MM.1S (cell line): ENCODE results near the gene AP1S2.

ENCODE experiments used
- DNase-seq: peaks from one replicate; pipeline ENCODE4 v3.0.0-alpha.2; 2015
- H2AFZ ChIP-seq: fragments of 300-600 bp; sonication (generic); 2 replicates; pipeline ENCODE4 v1.6.0; 2016; ENCODE audit warnings: antibody characterized with exemption, low read length
- H3F3A ChIP-seq: fragments of 300-600 bp; sonication (generic); 2 replicates; pipeline ENCODE4 v1.6.1; 2016; ENCODE audit warnings: mild to moderate bottlenecking, antibody characterized with exemption, low read length, moderate library complexity, mixed read lengths; ENCODE audit not compliant: insufficient read depth
- H3K27ac ChIP-seq: fragments of 300-600 bp; sonication (generic); 2 replicates; pipeline ENCODE4 v1.5.1; 2016; ENCODE audit warnings: mild to moderate bottlenecking, low read length
- H3K27me3 ChIP-seq: fragments of 300-600 bp; sonication (generic); replicated peaks from 2 replicates; pipeline ENCODE4 v1.6.0; 2016; ENCODE audit warnings: low read length; ENCODE audit not compliant: insufficient read depth
- H3K36me3 ChIP-seq: fragments of 300-600 bp; sonication (generic); replicated peaks from 2 replicates; pipeline ENCODE4 v1.6.1; 2016; ENCODE audit warnings: mild to moderate bottlenecking, low read length, mixed read lengths; ENCODE audit not compliant: insufficient read depth
- H3K4me1 ChIP-seq: fragments of 300-600 bp; sonication (generic); 2 replicates; pipeline ENCODE4 v1.6.1; 2016; ENCODE audit warnings: low read length, mixed read lengths
- H3K4me2 ChIP-seq: fragments of 300-600 bp; sonication (generic); 2 replicates; pipeline ENCODE4 v1.6.0; 2016; ENCODE audit warnings: low read depth, low read length
- H3K4me3 ChIP-seq: fragments of 300-600 bp; sonication (generic); 2 replicates; pipeline ENCODE4 v1.5.1; 2016; ENCODE audit warnings: low read length, mixed read lengths
- H3K79me2 ChIP-seq: fragments of 300-600 bp; sonication (generic); 2 replicates; pipeline ENCODE4 v1.6.1; 2016; ENCODE audit warnings: mixed run types, low read length, mixed read lengths
- H3K9ac ChIP-seq: fragments of 300-600 bp; sonication (generic); 2 replicates; pipeline ENCODE4 v1.6.1; 2016; ENCODE audit warnings: low read length, mixed read lengths
- H3K9me2 ChIP-seq: fragments of 300-600 bp; sonication (generic); replicated peaks from 2 replicates; pipeline ENCODE4 v1.6.1; 2016; ENCODE audit warnings: mild to moderate bottlenecking, low read length, mixed read lengths; ENCODE audit not compliant: insufficient read depth
- H3K9me3 ChIP-seq: fragments of 300-600 bp; sonication (generic); replicated peaks from 2 replicates; pipeline ENCODE4 v1.6.1; 2016; ENCODE audit warnings: mild to moderate bottlenecking, low read length, mixed read lengths; ENCODE audit not compliant: insufficient read depth
- H4K20me1 ChIP-seq: fragments of 300-600 bp; sonication (generic); 2 replicates; pipeline ENCODE4 v1.6.1; 2016; ENCODE audit warnings: mild to moderate bottlenecking, low read length, moderate library complexity, mixed read lengths; ENCODE audit not compliant: insufficient read depth
- EZH2 ChIP-seq: fragments of 300-600 bp; sonication (generic); optimal IDR thresholded peaks from 2 replicates; pipeline ENCODE3; 2017; ENCODE audit warnings: low read depth, mild to moderate bottlenecking, antibody characterized with exemption, low read length, mixed read lengths
- EZH2phosphoT487 ChIP-seq: fragments of 300-600 bp; sonication (generic); IDR thresholded peaks from 2 replicates; pipeline ENCODE4 v1.6.1; 2018; ENCODE audit warnings: antibody characterized with exemption, low read length
- TF ChIP-seq, protein P1 (sequence below): fragments of 300-600 bp; sonication (generic); IDR thresholded peaks from 2 replicates; pipeline ENCODE4 v1.5.1; 2016; ENCODE audit warnings: antibody characterized with exemption, low read length, mixed read lengths

AP1S2 gene

DNA sequence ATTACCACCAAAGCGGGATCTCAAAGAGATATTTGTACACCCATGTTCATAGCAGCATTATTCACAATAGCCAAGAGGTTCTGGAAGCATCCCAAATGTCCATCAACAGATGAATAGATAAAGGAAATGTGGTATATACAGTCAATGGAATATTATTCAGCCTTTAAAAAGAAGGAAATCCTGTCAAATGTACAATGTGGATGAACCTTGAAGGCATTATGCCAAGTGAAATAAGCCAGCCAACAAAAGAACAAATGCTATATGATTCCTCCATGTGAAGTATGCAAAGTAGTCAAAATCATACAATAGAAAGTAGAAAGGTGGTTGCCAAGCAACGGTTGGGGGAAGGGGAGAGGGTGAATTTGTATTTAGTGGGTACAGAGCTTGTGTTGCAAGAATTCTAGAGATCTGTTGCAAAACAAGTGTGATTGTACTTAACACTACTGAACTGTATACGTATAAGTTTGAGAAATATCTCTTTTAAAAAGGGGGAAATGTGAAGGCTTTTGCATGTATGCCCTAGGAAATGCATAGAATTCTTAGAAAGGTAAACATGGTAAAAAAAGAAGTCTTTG is 69.3 kb downstream of the AP1S2 start:
- no peak overlapping the region for H3K4me2 ChIP-seq
- no peaks in the 10 kb centered on the region for H3K27me3 ChIP-seq
- no peaks in the 10 kb centered on the region for H3K79me2 ChIP-seq
- H3K9me2 ChIP-seq = no peaks in the 10 kb centered on the region
- no peak overlapping the region for H2AFZ ChIP-seq
- H3K9ac ChIP-seq = no peak overlapping the region
- H3F3A ChIP-seq = peaks cover 14% of the 10 kb centered on the region
- no peak overlapping the region for H3K27ac ChIP-seq
- DNase-seq = no peak
- TF ChIP-seq EZH2phosphoT487 = no peak
- TF ChIP-seq EZH2 = no peak
- TF ChIP-seq, protein P1, sequence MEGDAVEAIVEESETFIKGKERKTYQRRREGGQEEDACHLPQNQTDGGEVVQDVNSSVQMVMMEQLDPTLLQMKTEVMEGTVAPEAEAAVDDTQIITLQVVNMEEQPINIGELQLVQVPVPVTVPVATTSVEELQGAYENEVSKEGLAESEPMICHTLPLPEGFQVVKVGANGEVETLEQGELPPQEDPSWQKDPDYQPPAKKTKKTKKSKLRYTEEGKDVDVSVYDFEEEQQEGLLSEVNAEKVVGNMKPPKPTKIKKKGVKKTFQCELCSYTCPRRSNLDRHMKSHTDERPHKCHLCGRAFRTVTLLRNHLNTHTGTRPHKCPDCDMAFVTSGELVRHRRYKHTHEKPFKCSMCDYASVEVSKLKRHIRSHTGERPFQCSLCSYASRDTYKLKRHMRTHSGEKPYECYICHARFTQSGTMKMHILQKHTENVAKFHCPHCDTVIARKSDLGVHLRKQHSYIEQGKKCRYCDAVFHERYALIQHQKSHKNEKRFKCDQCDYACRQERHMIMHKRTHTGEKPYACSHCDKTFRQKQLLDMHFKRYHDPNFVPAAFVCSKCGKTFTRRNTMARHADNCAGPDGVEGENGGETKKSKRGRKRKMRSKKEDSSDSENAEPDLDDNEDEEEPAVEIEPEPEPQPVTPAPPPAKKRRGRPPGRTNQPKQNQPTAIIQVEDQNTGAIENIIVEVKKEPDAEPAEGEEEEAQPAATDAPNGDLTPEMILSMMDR = no peak
- H3K9me3 ChIP-seq = no peaks in the 10 kb centered on the region
- H3K4me3 ChIP-seq = no peak overlapping the region
- H3K36me3 ChIP-seq = no peaks in the 10 kb centered on the region
- peaks cover 7% of the 10 kb centered on the region; the same call in 1 of the 2 replicates for H3K4me1 ChIP-seq
- no peaks in the 10 kb centered on the region for H4K20me1 ChIP-seq

DNA sequence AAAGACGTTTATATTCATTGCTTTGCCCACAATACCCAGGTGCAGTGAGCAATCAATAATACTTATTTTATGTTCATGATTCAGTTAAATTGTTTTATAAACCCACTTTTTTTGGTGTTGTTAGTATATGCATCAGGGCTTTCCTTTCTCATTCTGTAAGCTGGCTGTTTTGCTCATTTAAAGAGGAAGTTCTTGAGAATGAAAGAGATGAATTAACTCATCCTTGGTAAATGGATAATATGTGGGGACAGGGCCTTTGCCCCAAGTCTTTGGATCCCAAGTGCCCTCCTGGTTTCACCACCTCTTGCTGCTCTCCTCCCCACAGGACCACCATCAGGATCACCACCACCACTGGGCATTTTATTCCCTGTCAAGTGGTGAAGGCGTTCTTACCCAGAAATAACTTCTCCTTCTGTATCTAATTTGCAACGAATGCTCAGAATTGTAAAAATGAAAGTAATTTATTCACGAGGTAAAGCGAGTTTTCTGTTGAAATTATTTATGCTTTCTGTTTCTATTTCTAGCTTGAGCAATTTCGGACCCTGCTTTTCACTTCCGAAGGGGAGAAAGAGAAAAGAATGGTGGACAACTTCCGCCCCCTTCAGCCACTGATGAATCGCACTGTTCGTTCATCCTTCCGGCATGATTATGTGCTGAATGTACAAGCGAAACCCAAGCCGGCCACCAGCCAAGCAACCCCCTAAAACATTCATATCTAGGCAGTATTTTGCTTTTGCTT is 72.5 kb downstream of the AP1S2 start:
- Histone ChIP-seq H3K27ac (peak overlapping the region; percentile 80), H3K9me2 (no peaks in the 10 kb centered on the region), H4K20me1 (no peaks in the 10 kb centered on the region), H3K9me3 (no peaks in the 10 kb centered on the region), H2AFZ (peak overlapping the region; percentile 76), H3K4me1 (peaks cover 7% of the 10 kb centered on the region; the same call in 1 of the 2 replicates), H3K9ac (peak overlapping the region; percentile 51; the same call in 1 of the 2 replicates), H3K4me3 (peak overlapping the region; percentile 57), H3F3A (peaks cover 6% of the 10 kb centered on the region; the same call in 1 of the 2 replicates), H3K79me2 (no peaks in the 10 kb centered on the region), H3K27me3 (no peaks in the 10 kb centered on the region), H3K36me3 (no peaks in the 10 kb centered on the region), H3K4me2 (peak overlapping the region; percentile 57; the same call in 1 of the 2 replicates)
- DNase-seq = peak; percentile 74
- TF ChIP-seq EZH2 = no peak
- TF ChIP-seq EZH2phosphoT487 = no peak
- TF ChIP-seq, protein P1 = no peak
